ENCODE results near the gene CRYAB. TPM values are rescaled to one million over a fixed set of nuclear protein-coding genes. Genes with fewer than 3 reads are reported as not detected.

CRYAB gene
- total and polyA plus RNA-seq, 2 of the 4 experiments (the other 2 are of a cell fraction) = 6.5 to 19.5 TPM

GRCh38 chr11:111917788-111918187, 6.2 kb upstream of the CRYAB start:
- Histone ChIP-seq H4K20me1 (ENCODE audit: insufficient read depth, low read length) (no peaks in the 10 kb centered on the region), H3K79me1 (ENCODE audit: low read depth in 1 of 2, low read length in 2 of 2) (peaks cover 0 to 6% of the 10 kb centered on the region in 2 experiments; a peak in 2 of 4 replicates), H2AFZ (replicated peaks; ENCODE audit: low read length, poor library complexity) (no peak overlapping the region), H2BK5ac (ENCODE audit: low read depth, low read length, poor library complexity, severe bottlenecking) (no peak overlapping the region), H4K5ac (ENCODE audit: low read depth, low read length) (no peak overlapping the region), H2BK15ac (ENCODE audit: low read depth, low read length) (no peak overlapping the region), H2BK20ac (ENCODE audit: low read depth, low read length) (no peak overlapping the region), H3K27me3 (ENCODE audit: control insufficient read depth, insufficient read depth, low read length) (no peaks in the 10 kb centered on the region), H3K18ac (ENCODE audit: low read depth, low read length) (no peak overlapping the region), H2AK5ac (ENCODE audit: low read depth, low read length) (0 out of 2 replicates have a peak overlapping the region, but pooled peaks have one; percentile 40), H3K9me3 (ENCODE audit: control insufficient read depth, insufficient read depth, low read length) (no peaks in the 10 kb centered on the region), H3K36me3 (ENCODE audit: control insufficient read depth, insufficient read depth, low read length) (no peaks in the 10 kb centered on the region), H3K4me2 (ENCODE audit: low read depth, low read length) (no peak overlapping the region), H3K27ac (ENCODE audit: insufficient read depth, low read length) (no peak overlapping the region), H3K4me1 (ENCODE audit: control insufficient read depth, insufficient read depth, low read length) (peaks cover 21% of the 10 kb centered on the region), H3K14ac (replicated peaks; ENCODE audit: low read depth, low read length) (no peak overlapping the region), H3K56ac (ENCODE audit: extremely low read depth, insufficient read depth, low read length) (no peak overlapping the region), H3K9ac (ENCODE audit: low read depth, low read length) (no peak overlapping the region), H3K9me1 (ENCODE audit: insufficient read depth, low read length) (peaks cover 14% of the 10 kb centered on the region), H4K91ac (ENCODE audit: insufficient read depth, low read depth, low read length) (no peak overlapping the region), H2AK9ac (replicated peaks; ENCODE audit: low read depth, low read length, poor library complexity) (no peak overlapping the region), H3K23ac (ENCODE audit: low read depth, low read length) (no peak overlapping the region), H2BK120ac (ENCODE audit: low read depth, low read length) (no peak overlapping the region), H3K4ac (ENCODE audit: low read depth, low read length) (no peak overlapping the region), H4K8ac (ENCODE audit: low read depth in 2 of 2, low read length in 2 of 2) (no peak overlapping the region), H3K4me3 (ENCODE audit: insufficient read depth, low read depth, low read length) (no peak overlapping the region)
- dilution Hi-C loops (cut with HindIII; ENCODE audit: low sequenced_read_pairs, unreplicated experiment) = no loop called here
- POLR2A ChIA-PET (ENCODE audit: unreplicated experiment) = interaction anchor here (0.6 kb wide), 1 partner anchor 176 kb away, joined by 7 read pairs; no protein-coding TSS in a partner anchor
- no TSS peak for BruUV-seq (replicated peaks)
- CTCF ChIA-PET = interaction anchor here (0.7 to 1.1 kb wide), 2 partner anchors 14 to 65 kb away, joined by 3 to 4 read pairs; no protein-coding TSS in a partner anchor
- DNase-seq (no peak), ATAC-seq (ENCODE audit: low read depth) (no peak)
- WGBS, 2 experiments (ENCODE audit: extremely low coverage in 2 of 2, insufficient read length in 1 of 2) = 100% methylated on average over 3 of the region's 3 CpGs; no CpG with 5 or more reads in 1 of the 2 experiments
- in situ Hi-C loops (cut with MboI; ENCODE audit: low sequenced_read_pairs) = no loop called here
- intact Hi-C loops (cut with micrococcal nuclease) = no loop called here
- TF ChIP-seq FOS (IDR thresholded peaks at IDR 0.05; ENCODE audit: low read depth, low read length) (no peak), MAZ (IDR thresholded peaks at IDR 0.05; ENCODE audit: borderline replicate concordance, low read depth, low read length) (no peak), USF2 (IDR thresholded peaks at IDR 0.05; ENCODE audit: low read depth, low read length) (no peak), ELK1 (IDR thresholded peaks at IDR 0.05; ENCODE audit: borderline replicate concordance, low read depth, low read length) (no peak), RCOR1 (IDR thresholded peaks at IDR 0.05; ENCODE audit: insufficient replicate concordance, low read length) (no peak)
